NOMO-1 treated with DMSO at 0.1 percent for 48 hours (cell line): Measurements from ENCODE around the gene SHISAL2B.
A peak's percentile ranks its signal among the peaks of the same experiment; 100 is the strongest.
"Not testable (repeated sequence)": the region's sequence is repeated elsewhere in the genome, so short reads cannot be mapped to it uniquely, and the experiment has no call there.

Experiments used
- DNase-seq: peaks from one replicate; lab custom pipeline; 2025; ENCODE audit not compliant: unreplicated experiment; lab: John Stamatoyannopoulos, UW

SHISAL2B gene

GRCh38 chr5:64690417-64691151 is at the start of gene SHISAL2B:
SHISAL2B (plus strand) TSS chr5:64690503; CDS start chr5:64690624, 121 bp downstream.
- DNase-seq, result peak; percentile 14

GRCh38 chr5:64644831-64645230 is 45.5 kb upstream of the SHISAL2B start:
- DNase-seq, result no peak

- DNase-seq, result no peak
These were observed 44.1 kb upstream of the SHISAL2B start for GRCh38 chr5:64646169-64646568.

- DNase-seq, result no peak
These were observed 40.8 kb upstream of the SHISAL2B start for GRCh38 chr5:64649512-64649911.

GRCh38 chr5:64653766-64654560 is 36.3 kb upstream of the SHISAL2B start:
- no peak for DNase-seq

GRCh38 chr5:64654561-64654938 is 35.8 kb upstream of the SHISAL2B start:
- no peak for DNase-seq

- DNase-seq, result no peak
These were observed 34.7 kb upstream of the SHISAL2B start for GRCh38 chr5:64655596-64655995.

- DNase-seq, result no peak
These were observed 31.0 kb upstream of the SHISAL2B start for GRCh38 chr5:64659289-64659688.

GRCh38 chr5:64663181-64663580 is 27.1 kb upstream of the SHISAL2B start:
- DNase-seq, result not testable (repeated sequence)

GRCh38 chr5:64665243-64665642 is 25.1 kb upstream of the SHISAL2B start:
- DNase-seq, result no peak

- DNase-seq, result no peak
These were observed 24.2 kb upstream of the SHISAL2B start for GRCh38 chr5:64666078-64666477.

- no peak for DNase-seq
These were observed 23.2 kb upstream of the SHISAL2B start for GRCh38 chr5:64667068-64667467.

GRCh38 chr5:64670277-64670676 is 20.0 kb upstream of the SHISAL2B start:
- no peak for DNase-seq

- no peak for DNase-seq
These were observed 18.6 kb upstream of the SHISAL2B start for GRCh38 chr5:64671678-64672077.

- DNase-seq, result no peak
These were observed 11.9 kb upstream of the SHISAL2B start for GRCh38 chr5:64678374-64678773.

GRCh38 chr5:64680289-64680688 is 10.0 kb upstream of the SHISAL2B start:
- DNase-seq, result no peak

GRCh38 chr5:64682608-64683007 is 7.7 kb upstream of the SHISAL2B start:
- no peak for DNase-seq

- DNase-seq, result no peak
These were observed 4.4 kb upstream of the SHISAL2B start for GRCh38 chr5:64685866-64686265.

- no peak for DNase-seq
These were observed 1.9 kb upstream of the SHISAL2B start for GRCh38 chr5:64688391-64688790.

- DNase-seq, result no peak
These were observed 1.3 kb upstream of the SHISAL2B start for GRCh38 chr5:64688965-64689364.

GRCh38 chr5:64690104-64690416 is 243 bp upstream of the SHISAL2B start:
- no peak for DNase-seq

GRCh38 chr5:64691291-64691690 is 988 bp downstream of the SHISAL2B start:
- DNase-seq, result no peak

- no peak for DNase-seq
These were observed 3.3 kb downstream of the SHISAL2B start for GRCh38 chr5:64693636-64694035.
